Glomerular visceral epithelial cell (primary cell): ENCODE measurements around the gene CPNE9.

ENCODE experiments used
- DNase-seq: peaks from one replicate; pipeline ENCODE4 v3.0.0-alpha.2; 2016; ENCODE audit errors: extremely low spot score

Gene CPNE9

GRCh38 chr3:9778143-9779074 lies 74.8 kb downstream of the CPNE9 start:
- DNase-seq, result peak; percentile 28

- no peak for DNase-seq
Measured at GRCh38 chr3:9779075-9779593, 75.5 kb downstream of the CPNE9 start.
